ENCODE results near the gene PPP1R16B.

DNA sequence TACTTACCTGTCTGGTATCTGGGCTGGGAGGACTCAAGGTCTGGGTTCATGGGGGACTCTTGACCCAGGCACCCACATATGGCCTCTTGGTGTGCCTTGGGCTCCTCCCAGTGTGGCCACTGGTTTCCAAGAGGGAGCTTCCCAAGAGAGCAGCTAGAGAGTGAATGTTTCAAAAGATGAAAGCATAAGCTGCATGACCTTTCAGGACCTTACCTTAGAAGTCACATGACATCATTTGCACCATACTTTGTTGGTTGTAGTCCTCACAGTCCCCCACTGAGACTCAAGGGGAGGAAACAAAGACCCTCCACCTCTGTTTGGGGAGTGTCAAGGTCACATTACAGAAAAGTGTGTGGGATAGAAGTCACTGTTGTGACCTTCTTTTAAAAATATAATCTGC lies 43.3 kb upstream of the PPP1R16B start:
- TF ChIP-seq, protein P1, sequence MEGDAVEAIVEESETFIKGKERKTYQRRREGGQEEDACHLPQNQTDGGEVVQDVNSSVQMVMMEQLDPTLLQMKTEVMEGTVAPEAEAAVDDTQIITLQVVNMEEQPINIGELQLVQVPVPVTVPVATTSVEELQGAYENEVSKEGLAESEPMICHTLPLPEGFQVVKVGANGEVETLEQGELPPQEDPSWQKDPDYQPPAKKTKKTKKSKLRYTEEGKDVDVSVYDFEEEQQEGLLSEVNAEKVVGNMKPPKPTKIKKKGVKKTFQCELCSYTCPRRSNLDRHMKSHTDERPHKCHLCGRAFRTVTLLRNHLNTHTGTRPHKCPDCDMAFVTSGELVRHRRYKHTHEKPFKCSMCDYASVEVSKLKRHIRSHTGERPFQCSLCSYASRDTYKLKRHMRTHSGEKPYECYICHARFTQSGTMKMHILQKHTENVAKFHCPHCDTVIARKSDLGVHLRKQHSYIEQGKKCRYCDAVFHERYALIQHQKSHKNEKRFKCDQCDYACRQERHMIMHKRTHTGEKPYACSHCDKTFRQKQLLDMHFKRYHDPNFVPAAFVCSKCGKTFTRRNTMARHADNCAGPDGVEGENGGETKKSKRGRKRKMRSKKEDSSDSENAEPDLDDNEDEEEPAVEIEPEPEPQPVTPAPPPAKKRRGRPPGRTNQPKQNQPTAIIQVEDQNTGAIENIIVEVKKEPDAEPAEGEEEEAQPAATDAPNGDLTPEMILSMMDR (IDR thresholded peaks at IDR 0.05; ENCODE audit: poor library complexity, severe bottlenecking) = no peak
- TF ChIP-seq EZH2 (IDR thresholded peaks at IDR 0.05; ENCODE audit: borderline replicate concordance, insufficient read depth, low read length, poor library complexity, severe bottlenecking) = no peak
